ENCODE data around the gene CMTM7.
A peak's percentile ranks its signal among the peaks of the same experiment; 100 is the strongest.
"Not testable (repeated sequence)": the region's sequence is repeated elsewhere in the genome, so short reads cannot be mapped to it uniquely, and the experiment has no call there.

CMTM7 gene

DNA sequence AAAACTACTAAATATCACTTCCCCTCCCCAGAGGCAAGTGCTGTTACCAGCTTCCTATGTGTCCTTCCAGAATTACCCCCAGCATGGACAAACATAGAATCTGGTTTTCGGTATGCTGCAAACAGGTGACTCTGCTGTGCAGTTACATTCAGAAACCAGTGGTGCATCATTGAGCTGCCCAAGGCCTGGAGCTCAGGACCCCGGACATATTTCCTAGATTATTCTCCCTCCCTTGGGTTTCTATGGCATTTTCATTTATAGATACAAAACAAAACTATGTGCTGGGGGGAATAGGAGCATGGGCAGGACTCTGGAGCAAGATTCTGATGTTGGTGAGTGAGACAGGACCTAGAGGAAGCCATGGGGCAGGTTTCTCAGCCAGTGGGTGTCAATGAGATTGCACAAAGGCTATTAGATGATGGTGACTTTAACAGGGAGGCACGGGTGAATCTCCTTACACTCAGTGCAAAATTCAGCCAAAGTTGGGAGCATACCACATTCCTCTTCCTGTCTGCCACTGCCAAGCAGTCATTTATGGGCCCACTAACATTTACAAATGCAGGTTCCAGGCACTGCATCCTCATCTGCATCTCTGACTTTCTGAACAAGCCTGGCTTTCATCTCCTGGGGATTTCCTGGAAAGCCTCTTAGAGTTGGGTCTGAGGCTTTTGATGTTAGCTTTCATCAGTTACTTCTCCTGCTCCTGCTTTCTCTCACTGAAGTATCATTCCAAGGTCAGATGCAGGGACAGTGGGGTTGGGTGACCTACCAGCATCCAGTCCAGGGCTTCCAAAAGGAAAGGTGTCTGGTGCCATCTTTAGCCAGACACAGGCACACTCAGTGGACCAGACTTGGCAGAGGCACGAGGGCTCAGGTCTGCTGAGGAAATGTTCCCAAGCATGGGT, 44.5 kb downstream of the CMTM7 start:
- TF ChIP-seq, protein P1, sequence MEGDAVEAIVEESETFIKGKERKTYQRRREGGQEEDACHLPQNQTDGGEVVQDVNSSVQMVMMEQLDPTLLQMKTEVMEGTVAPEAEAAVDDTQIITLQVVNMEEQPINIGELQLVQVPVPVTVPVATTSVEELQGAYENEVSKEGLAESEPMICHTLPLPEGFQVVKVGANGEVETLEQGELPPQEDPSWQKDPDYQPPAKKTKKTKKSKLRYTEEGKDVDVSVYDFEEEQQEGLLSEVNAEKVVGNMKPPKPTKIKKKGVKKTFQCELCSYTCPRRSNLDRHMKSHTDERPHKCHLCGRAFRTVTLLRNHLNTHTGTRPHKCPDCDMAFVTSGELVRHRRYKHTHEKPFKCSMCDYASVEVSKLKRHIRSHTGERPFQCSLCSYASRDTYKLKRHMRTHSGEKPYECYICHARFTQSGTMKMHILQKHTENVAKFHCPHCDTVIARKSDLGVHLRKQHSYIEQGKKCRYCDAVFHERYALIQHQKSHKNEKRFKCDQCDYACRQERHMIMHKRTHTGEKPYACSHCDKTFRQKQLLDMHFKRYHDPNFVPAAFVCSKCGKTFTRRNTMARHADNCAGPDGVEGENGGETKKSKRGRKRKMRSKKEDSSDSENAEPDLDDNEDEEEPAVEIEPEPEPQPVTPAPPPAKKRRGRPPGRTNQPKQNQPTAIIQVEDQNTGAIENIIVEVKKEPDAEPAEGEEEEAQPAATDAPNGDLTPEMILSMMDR (conservative IDR thresholded peaks at IDR 0.05; ENCODE audit: low read depth), result no peak
- DNase-seq (ENCODE audit: low spot score), result no peak
- ChIA-PET POLR2A (ENCODE audit: low non-redundant PET) (no interaction called here), CTCF (no interaction called here)
- H3K27ac ChIP-seq, result no peak overlapping the region

DNA sequence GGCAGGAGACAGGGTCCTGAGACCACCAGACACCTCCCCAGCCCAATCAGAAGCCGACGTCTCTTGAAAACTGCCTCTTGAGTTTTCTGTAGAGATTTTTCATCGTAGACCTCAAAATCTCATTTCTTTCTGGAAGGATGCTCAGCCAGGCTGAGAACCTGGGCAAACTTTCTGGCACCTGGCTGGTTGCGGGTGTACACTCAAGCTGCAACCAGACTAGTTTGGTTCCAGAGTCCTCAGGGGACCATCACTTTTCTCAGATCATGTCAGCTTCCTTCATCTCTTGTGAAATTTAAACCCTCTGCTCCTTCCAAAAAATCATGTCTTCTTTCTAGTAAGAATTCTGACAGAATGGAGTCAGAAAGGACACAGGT, 45.1 kb downstream of the CMTM7 start:
- POLR2A ChIA-PET (ENCODE audit: low non-redundant PET), result no interaction called here
- no peak overlapping the region for H3K27ac ChIP-seq
- TF ChIP-seq, protein P1 (conservative IDR thresholded peaks at IDR 0.05; ENCODE audit: low read depth), result no peak
- CTCF ChIA-PET, result no interaction called here
- no peak for DNase-seq (ENCODE audit: low spot score)

DNA sequence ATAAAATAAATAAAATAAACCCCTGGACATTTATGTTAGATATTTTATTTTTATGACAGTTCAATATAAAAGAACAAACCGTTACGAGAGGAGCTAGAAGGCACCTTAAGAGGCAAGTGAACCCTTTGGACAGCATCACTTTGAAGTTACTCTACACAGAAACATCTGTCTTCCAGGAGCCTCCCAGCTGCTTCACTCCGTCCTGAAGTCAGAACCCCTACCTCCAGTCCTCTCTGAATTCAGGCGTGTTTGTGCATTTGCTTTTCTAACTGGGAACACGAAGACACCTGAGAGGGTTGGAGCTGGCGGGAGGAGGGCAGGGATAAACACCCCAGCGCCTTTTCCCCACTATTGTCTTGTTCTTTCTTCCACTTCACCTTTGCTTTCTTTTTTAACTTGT, 46.2 kb downstream of the CMTM7 start:
- ChIA-PET CTCF (no interaction called here), POLR2A (ENCODE audit: low non-redundant PET) (no interaction called here)
- no peak for DNase-seq (ENCODE audit: low spot score)
- no peak overlapping the region for H3K27ac ChIP-seq
- TF ChIP-seq, protein P1 (conservative IDR thresholded peaks at IDR 0.05; ENCODE audit: low read depth), result no peak

DNA sequence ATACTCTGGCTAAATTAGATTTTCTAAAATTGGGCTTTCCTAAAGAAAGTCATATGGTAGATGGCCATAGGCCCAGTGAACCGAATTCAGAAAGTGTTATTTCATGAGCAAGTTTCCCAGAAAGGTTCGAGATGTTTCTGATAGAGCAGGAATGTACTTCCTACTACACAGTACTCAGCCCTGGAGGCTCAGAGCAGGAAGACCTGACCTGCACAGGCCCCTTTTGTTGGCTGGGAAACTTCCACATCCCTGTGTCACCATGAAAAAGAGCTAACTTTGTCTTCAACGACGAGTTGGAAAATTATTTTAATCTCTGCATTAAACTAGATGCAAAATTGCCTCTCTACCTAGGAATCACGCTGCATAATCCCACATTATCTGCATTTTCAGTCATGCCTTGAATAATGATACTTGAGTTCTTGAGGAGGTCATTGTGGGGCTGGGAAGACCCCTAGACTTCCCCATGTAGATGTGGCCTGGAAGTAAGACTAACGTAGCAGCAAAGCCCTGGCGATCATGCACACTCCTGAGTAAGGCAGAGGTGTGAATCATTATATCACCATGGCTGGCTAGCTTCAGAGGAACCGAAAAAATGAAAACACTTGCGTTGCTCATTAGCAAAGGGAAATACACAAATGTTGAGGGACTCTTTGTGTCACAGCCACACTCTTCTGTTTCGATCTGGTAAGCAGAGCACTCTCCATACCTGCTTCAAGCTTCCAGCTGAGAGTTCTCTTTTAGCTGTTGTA, 47.1 kb downstream of the CMTM7 start:
- TF ChIP-seq, protein P1 (conservative IDR thresholded peaks at IDR 0.05; ENCODE audit: low read depth), result no peak
- ChIA-PET POLR2A (ENCODE audit: low non-redundant PET) (no interaction called here), CTCF (no interaction called here)
- DNase-seq (ENCODE audit: low spot score), result no peak
- no peak overlapping the region for H3K27ac ChIP-seq

DNA sequence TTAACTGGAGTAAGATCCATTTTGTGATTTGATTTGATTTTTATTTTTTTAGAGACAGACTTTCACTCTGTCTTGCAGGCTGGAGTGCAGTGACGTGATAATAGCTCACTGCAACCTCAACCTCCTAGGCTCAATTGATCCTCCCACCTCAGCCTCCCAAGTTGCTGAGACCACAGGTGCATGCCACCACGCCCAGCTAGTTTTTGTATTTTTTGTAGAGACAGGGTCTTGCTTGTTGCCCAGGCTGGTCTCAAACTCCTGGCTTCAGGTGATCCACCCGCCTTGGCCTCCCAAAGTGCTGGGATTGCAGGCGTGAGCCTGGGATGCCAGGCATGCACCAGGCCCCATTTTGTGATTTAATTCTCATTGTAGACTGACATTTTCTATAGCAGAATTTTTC, 47.8 kb downstream of the CMTM7 start:
- H3K27ac ChIP-seq, result peak overlapping the region; percentile 78
- POLR2A ChIA-PET (ENCODE audit: low non-redundant PET); CTCF ChIA-PET; DNase-seq (ENCODE audit: low spot score): not testable (repeated sequence)

DNA sequence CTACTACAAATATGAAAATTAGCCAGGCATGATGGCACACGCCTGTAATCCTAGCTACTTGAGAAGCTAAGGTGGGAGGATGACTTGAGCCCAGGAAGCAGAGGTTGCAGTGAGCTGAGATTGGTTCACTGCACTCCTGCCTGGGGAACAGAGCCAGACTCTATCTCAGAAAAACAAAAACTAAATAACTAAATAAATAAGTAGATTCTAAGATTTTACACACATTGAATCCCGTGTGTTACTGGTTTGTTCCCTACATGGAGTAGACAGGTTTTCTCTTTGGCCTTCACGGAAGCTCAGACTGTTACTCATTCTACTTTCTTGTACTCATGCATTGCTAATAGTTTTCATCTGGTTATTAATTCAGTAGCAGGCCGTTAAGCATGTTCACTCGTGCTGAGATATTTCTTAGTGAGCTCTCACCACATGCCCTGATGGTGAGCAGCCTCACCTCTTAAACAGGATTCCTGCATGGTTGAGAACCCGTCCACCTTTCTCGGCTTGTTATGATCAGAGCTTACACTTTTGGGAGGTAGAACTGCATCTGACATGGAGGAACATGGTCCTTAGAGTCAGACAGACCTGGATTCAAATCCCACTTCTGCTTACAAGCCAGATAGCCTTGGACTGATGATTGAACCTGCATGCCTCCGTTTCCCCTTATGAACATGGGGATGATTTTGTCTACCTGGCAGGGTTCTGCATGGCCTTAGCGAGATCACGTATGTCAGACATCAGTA, 49.1 kb downstream of the CMTM7 start:
- CTCF ChIA-PET, result interaction anchor here (0.9 kb wide), 1 partner anchor 27 kb away, joined by 3 read pairs; no protein-coding TSS in a partner anchor
- POLR2A ChIA-PET (ENCODE audit: low non-redundant PET), result no interaction called here
- TF ChIP-seq, protein P1 (conservative IDR thresholded peaks at IDR 0.05; ENCODE audit: low read depth), result no peak
- peak; percentile 46 for DNase-seq (ENCODE audit: low spot score)
- peak overlapping the region; percentile 78 for H3K27ac ChIP-seq

All from RWPE1 (cell line).